ENCODE measurements around the gene SLC2A13.
"Not testable (repeated sequence)": the region's sequence is repeated elsewhere in the genome, so short reads cannot be mapped to it uniquely, and the experiment has no call there.

Gene SLC2A13

GRCh38 chr12:39923364-39923763 is 182.5 kb downstream of the SLC2A13 start:
- DNase-seq (ENCODE audit: low spot score): no peak

- DNase-seq (ENCODE audit: low spot score): not testable (repeated sequence)
These were observed 183.3 kb downstream of the SLC2A13 start for GRCh38 chr12:39922598-39922997.

- no peak for DNase-seq (ENCODE audit: low spot score)
These were observed 185.2 kb downstream of the SLC2A13 start for GRCh38 chr12:39920647-39921046.

GRCh38 chr12:39920222-39920621 is 185.7 kb downstream of the SLC2A13 start:
- DNase-seq (ENCODE audit: low spot score): no peak

GRCh38 chr12:39919790-39920189 is 186.1 kb downstream of the SLC2A13 start:
- DNase-seq (ENCODE audit: low spot score): no peak

- DNase-seq (ENCODE audit: low spot score): no peak
These were observed 190.6 kb downstream of the SLC2A13 start for GRCh38 chr12:39915249-39915648.

GRCh38 chr12:39912211-39912980 is 193.5 kb downstream of the SLC2A13 start:
- DNase-seq (ENCODE audit: low spot score): no peak

GRCh38 chr12:39906237-39906636 is 199.6 kb downstream of the SLC2A13 start:
- no peak for DNase-seq (ENCODE audit: low spot score)

- no peak for DNase-seq (ENCODE audit: low spot score)
These were observed 200.7 kb downstream of the SLC2A13 start for GRCh38 chr12:39905152-39905551.

GRCh38 chr12:39902821-39903220 is 203.1 kb downstream of the SLC2A13 start:
- no peak for DNase-seq (ENCODE audit: low spot score)

GRCh38 chr12:39897315-39897714 is 208.6 kb downstream of the SLC2A13 start:
- no peak for DNase-seq (ENCODE audit: low spot score)

- DNase-seq (ENCODE audit: low spot score): not testable (repeated sequence)
These were observed 212.5 kb downstream of the SLC2A13 start for GRCh38 chr12:39893388-39893787.

- DNase-seq (ENCODE audit: low spot score): no peak
These were observed 213.7 kb downstream of the SLC2A13 start for GRCh38 chr12:39892146-39892545.

GRCh38 chr12:39887856-39888255 is 218.0 kb downstream of the SLC2A13 start:
- DNase-seq (ENCODE audit: low spot score): no peak

- DNase-seq (ENCODE audit: low spot score): no peak
These were observed 219.8 kb downstream of the SLC2A13 start for GRCh38 chr12:39886106-39886505.

GRCh38 chr12:39884616-39885125 is 221.2 kb downstream of the SLC2A13 start:
- no peak for DNase-seq (ENCODE audit: low spot score)

- DNase-seq (ENCODE audit: low spot score): no peak
These were observed 222.5 kb downstream of the SLC2A13 start for GRCh38 chr12:39883411-39883810.

- DNase-seq (ENCODE audit: low spot score): no peak
These were observed 227.1 kb downstream of the SLC2A13 start for GRCh38 chr12:39878753-39879152.

- DNase-seq (ENCODE audit: low spot score): no peak
These were observed 230.2 kb downstream of the SLC2A13 start for GRCh38 chr12:39875721-39876120.

- no peak for DNase-seq (ENCODE audit: low spot score)
These were observed 231.1 kb downstream of the SLC2A13 start for GRCh38 chr12:39874785-39875184.

- no peak for DNase-seq (ENCODE audit: low spot score)
These were observed 232.8 kb downstream of the SLC2A13 start for GRCh38 chr12:39873065-39873464.

- no peak for DNase-seq (ENCODE audit: low spot score)
These were observed 233.5 kb downstream of the SLC2A13 start for GRCh38 chr12:39872425-39872824.

- DNase-seq (ENCODE audit: low spot score): no peak
These were observed 237.6 kb downstream of the SLC2A13 start for GRCh38 chr12:39868328-39868725.

Data from kidney capillary endothelial cell (primary cell).